ENCODE measurements around the gene ANXA3. TPM values are rescaled to one million over a fixed set of nuclear protein-coding genes. Genes with fewer than 3 reads are reported as not detected.

The ANXA3 gene
- total RNA-seq, 1 donor from 2014 or later, result 68.7 TPM

DNA sequence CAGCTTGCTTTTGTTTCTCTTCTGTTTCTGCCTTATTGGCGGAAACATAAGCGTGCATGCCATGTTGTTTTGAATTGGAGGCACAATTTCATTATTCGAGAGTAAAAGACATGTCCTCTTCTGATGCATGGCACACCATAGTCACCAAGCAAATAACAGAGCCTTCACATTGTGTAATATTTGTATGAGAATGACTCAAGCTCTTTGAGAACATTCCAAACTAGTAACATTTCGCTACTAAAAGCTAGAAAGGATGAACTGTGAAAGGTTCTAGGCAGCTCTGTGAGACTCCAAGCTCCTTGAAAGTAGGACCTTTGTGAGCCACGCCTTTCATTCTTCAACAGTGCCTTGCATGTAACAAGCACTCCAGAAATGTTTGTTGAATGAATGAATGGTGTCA lies 9.2 kb upstream of the ANXA3 start:
- Mint-ChIP-seq H3K9me3 (ENCODE audit: unreplicated experiment) (no peaks in the 10 kb centered on the region), H3K27me3 (ENCODE audit: low read depth, unreplicated experiment) (no peaks in the 10 kb centered on the region), H3K4me3 (ENCODE audit: unreplicated experiment) (no peak overlapping the region), H3K36me3 (ENCODE audit: low read depth, unreplicated experiment) (peaks cover 8% of the 10 kb centered on the region), H3K27ac (ENCODE audit: unreplicated experiment) (no peak overlapping the region), H3K4me1 (ENCODE audit: low read depth, unreplicated experiment) (peaks cover 6% of the 10 kb centered on the region)
- no peaks in the 10 kb centered on the region for H3K9me3 ChIP-seq (ENCODE audit: insufficient read depth, low read depth, low read length)
- no peaks in the 10 kb centered on the region for H3K79me2 ChIP-seq (ENCODE audit: insufficient read depth, low read length)
- H3K27ac ChIP-seq (ENCODE audit: low read depth, low read length), result no peak overlapping the region
- H2AFZ ChIP-seq (ENCODE audit: low read depth, low read length), result no peak overlapping the region
- no peak overlapping the region for H3K4me3 ChIP-seq (ENCODE audit: insufficient read depth, low read depth, low read length)
- no peaks in the 10 kb centered on the region for H3K36me3 ChIP-seq (ENCODE audit: insufficient read depth, low read length)
- no peak overlapping the region for H3K9ac ChIP-seq (ENCODE audit: low read length)
- no peaks in the 10 kb centered on the region for H3K27me3 ChIP-seq (ENCODE audit: insufficient read depth, low read length)
- peaks cover 4% of the 10 kb centered on the region for H3K4me1 ChIP-seq (ENCODE audit: insufficient read depth, low read length)
- DNase-seq (ENCODE audit: low read depth) (peak; percentile 35), FAIRE-seq (no peak)
- no peak overlapping the region for H3K4me2 ChIP-seq (ENCODE audit: low read length)
- H4K20me1 ChIP-seq (ENCODE audit: insufficient read depth, low read length), result no peaks in the 10 kb centered on the region
- TF ChIP-seq EZH2 (IDR thresholded peaks at IDR 0.05; ENCODE audit: insufficient read depth, low read length), result no peak
- TF ChIP-seq, protein P1, sequence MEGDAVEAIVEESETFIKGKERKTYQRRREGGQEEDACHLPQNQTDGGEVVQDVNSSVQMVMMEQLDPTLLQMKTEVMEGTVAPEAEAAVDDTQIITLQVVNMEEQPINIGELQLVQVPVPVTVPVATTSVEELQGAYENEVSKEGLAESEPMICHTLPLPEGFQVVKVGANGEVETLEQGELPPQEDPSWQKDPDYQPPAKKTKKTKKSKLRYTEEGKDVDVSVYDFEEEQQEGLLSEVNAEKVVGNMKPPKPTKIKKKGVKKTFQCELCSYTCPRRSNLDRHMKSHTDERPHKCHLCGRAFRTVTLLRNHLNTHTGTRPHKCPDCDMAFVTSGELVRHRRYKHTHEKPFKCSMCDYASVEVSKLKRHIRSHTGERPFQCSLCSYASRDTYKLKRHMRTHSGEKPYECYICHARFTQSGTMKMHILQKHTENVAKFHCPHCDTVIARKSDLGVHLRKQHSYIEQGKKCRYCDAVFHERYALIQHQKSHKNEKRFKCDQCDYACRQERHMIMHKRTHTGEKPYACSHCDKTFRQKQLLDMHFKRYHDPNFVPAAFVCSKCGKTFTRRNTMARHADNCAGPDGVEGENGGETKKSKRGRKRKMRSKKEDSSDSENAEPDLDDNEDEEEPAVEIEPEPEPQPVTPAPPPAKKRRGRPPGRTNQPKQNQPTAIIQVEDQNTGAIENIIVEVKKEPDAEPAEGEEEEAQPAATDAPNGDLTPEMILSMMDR (IDR thresholded peaks at IDR 0.05; ENCODE audit: insufficient read depth, low read depth, low read length), result no peak

DNA sequence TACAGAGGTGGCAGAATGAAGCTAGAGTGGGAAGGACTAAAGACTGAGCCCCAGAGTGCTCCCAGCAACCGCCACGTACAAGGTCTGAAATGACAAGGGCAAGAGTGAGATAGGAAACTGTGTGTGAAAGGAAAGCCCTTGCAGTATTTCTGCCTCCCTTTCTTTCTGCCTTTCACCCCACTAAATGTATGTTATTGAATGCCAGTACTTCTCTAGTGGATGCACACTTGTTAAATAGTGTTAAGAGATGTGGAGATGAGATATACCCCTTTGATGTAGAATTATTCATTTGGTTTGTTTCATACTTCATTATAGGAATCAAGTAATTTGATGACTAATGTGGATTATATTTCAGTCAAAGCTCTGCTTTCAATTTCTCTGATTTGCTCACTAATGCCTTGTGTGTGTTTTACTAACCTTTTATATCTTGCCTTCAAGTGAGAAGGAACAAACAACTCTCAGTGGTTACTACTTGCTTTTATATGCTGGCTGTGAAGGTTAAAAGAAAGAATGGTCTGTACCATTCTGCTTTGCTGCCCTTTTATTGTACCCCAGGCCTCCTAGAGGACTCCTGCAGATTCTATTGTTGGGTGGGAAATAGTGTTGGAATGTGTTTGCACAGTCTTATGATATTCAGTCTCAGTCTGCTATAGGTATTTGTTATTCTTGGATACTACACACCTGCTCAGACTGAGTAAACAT lies 8.0 kb upstream of the ANXA3 start:
- H3K4me3 Mint-ChIP-seq (ENCODE audit: unreplicated experiment), result no peak overlapping the region

More for the DNA sequence above, 8.0 kb upstream of the ANXA3 start:
- Histone ChIP-seq H3K4me2 (ENCODE audit: low read length) (peak overlapping the region; percentile 21), H4K20me1 (ENCODE audit: insufficient read depth, low read length) (no peaks in the 10 kb centered on the region), H3K9ac (ENCODE audit: low read length) (no peak overlapping the region), H3K27ac (ENCODE audit: low read depth, low read length) (no peak overlapping the region), H2AFZ (ENCODE audit: low read depth, low read length) (no peak overlapping the region), H3K9me3 (ENCODE audit: insufficient read depth, low read depth, low read length) (no peaks in the 10 kb centered on the region), H3K4me1 (ENCODE audit: insufficient read depth, low read length) (peaks cover 4% of the 10 kb centered on the region), H3K36me3 (ENCODE audit: insufficient read depth, low read length) (no peaks in the 10 kb centered on the region), H3K79me2 (ENCODE audit: insufficient read depth, low read length) (no peaks in the 10 kb centered on the region), H3K27me3 (ENCODE audit: insufficient read depth, low read length) (no peaks in the 10 kb centered on the region), H3K4me3 (ENCODE audit: insufficient read depth, low read depth, low read length) (no peak overlapping the region)
- no peaks in the 10 kb centered on the region for H3K27me3 Mint-ChIP-seq (ENCODE audit: low read depth, unreplicated experiment)
- TF ChIP-seq, protein P1 (IDR thresholded peaks at IDR 0.05; ENCODE audit: insufficient read depth, low read depth, low read length), result no peak
- no peak for TF ChIP-seq EZH2 (IDR thresholded peaks at IDR 0.05; ENCODE audit: insufficient read depth, low read length)
- peaks cover 8% of the 10 kb centered on the region for H3K36me3 Mint-ChIP-seq (ENCODE audit: low read depth, unreplicated experiment)
- peak; percentile 32 for DNase-seq (ENCODE audit: low read depth)
- no peaks in the 10 kb centered on the region for H3K9me3 Mint-ChIP-seq (ENCODE audit: unreplicated experiment)
- H3K4me1 Mint-ChIP-seq (ENCODE audit: low read depth, unreplicated experiment), result peaks cover 6% of the 10 kb centered on the region
- FAIRE-seq, result no peak
- H3K27ac Mint-ChIP-seq (ENCODE audit: unreplicated experiment), result no peak overlapping the region
